H9 (cell line): ENCODE measurements around the gene COL3A1. TPM values are rescaled to one million over a fixed set of nuclear protein-coding genes. Genes with fewer than 3 reads are reported as not detected.

Source experiments
- DNase-seq: peaks from one replicate; pipeline ENCODE4 v3.0.0-alpha.2; 2017
- H2AFZ ChIP-seq: one replicate; pipeline ENCODE4 v1.6.1; 2013; ENCODE audit warnings: mild to moderate bottlenecking, low read length, control low read depth, moderate library complexity
- H2AK5ac ChIP-seq: 2 replicates; pipeline ENCODE4 v1.6.1; 2013; ENCODE audit warnings: low read length, control low read depth, mixed read lengths; ENCODE audit not compliant: insufficient read length
- H2BK120ac ChIP-seq: one replicate; pipeline ENCODE4 v1.6.1; 2013; ENCODE audit warnings: low read depth, mild to moderate bottlenecking, low read length, control low read depth, inconsistent platforms; ENCODE audit not compliant: poor library complexity, severe bottlenecking
- H2BK12ac ChIP-seq: 2 replicates; pipeline ENCODE4 v1.6.1; 2013; ENCODE audit warnings: low read length, control low read depth, mixed read lengths, low read depth; ENCODE audit not compliant: insufficient read length
- H2BK15ac ChIP-seq: 2 replicates; pipeline ENCODE4 v1.6.1; 2013; ENCODE audit warnings: low read depth, low read length, control low read depth
- H2BK20ac ChIP-seq: one replicate; pipeline ENCODE4 v1.6.1; 2013; ENCODE audit warnings: low read depth, mild to moderate bottlenecking, low read length, control low read depth, inconsistent platforms; ENCODE audit not compliant: poor library complexity, severe bottlenecking
- H2BK5ac ChIP-seq: 2 replicates; pipeline ENCODE4 v1.6.1; 2013; ENCODE audit warnings: low read length, control low read depth, mixed read lengths; ENCODE audit not compliant: insufficient read length
- H3K14ac ChIP-seq: 2 replicates; pipeline ENCODE4 v1.6.1; 2013; ENCODE audit warnings: low read length, control low read depth; ENCODE audit not compliant: insufficient read depth
- H3K18ac ChIP-seq: 2 replicates; pipeline ENCODE4 v1.6.1; 2013; ENCODE audit warnings: low read depth, mild to moderate bottlenecking, mixed read lengths, low read length, control low read depth; ENCODE audit not compliant: insufficient read length
- H3K23ac ChIP-seq: 2 replicates; pipeline ENCODE4 v1.6.1; 2013; ENCODE audit warnings: low read length, control low read depth, mixed read lengths, low read depth; ENCODE audit not compliant: insufficient read length
- H3K23me2 ChIP-seq: 2 replicates; pipeline ENCODE4 v1.6.1; 2013; ENCODE audit warnings: low read depth, mild to moderate bottlenecking, mixed read lengths, low read length, control low read depth; ENCODE audit not compliant: insufficient read length, poor library complexity, severe bottlenecking
- H3K27ac ChIP-seq: 2 replicates; pipeline ENCODE4 v1.5.1; 2013; ENCODE audit warnings: low read length, control low read depth, mixed read lengths, low read depth; ENCODE audit not compliant: insufficient read length
- H3K27me3 ChIP-seq: 2 replicates; pipeline ENCODE4 v1.6.1; 2013; ENCODE audit warnings: low read length, control low read depth, inconsistent platforms; ENCODE audit not compliant: insufficient read depth
- H3K4ac ChIP-seq: 2 replicates; pipeline ENCODE4 v1.6.1; 2013; ENCODE audit warnings: low read depth, mild to moderate bottlenecking, control low read depth, inconsistent platforms, low read length, moderate library complexity
- H3K4me1 ChIP-seq: 2 replicates; pipeline ENCODE4 v1.6.1; 2013; ENCODE audit warnings: low read length, control low read depth, inconsistent platforms; ENCODE audit not compliant: insufficient read depth
- H3K4me2 ChIP-seq: 2 replicates; pipeline ENCODE4 v1.6.1; 2013; ENCODE audit warnings: low read length, control low read depth, mixed read lengths; ENCODE audit not compliant: insufficient read length, insufficient read depth
- H3K56ac ChIP-seq: 2 replicates; pipeline ENCODE4 v1.6.1; 2013; ENCODE audit warnings: low read depth, mild to moderate bottlenecking, mixed read lengths, low read length, control low read depth; ENCODE audit not compliant: insufficient read length
- H3K79me1 ChIP-seq: 2 replicates; pipeline ENCODE4 v1.6.1; 2013; ENCODE audit warnings: low read depth, mild to moderate bottlenecking, moderate library complexity, low read length, control low read depth, inconsistent platforms; ENCODE audit not compliant: insufficient read depth, poor library complexity, severe bottlenecking
- H3K79me2 ChIP-seq: 2 replicates; pipeline ENCODE4 v1.6.1; 2013; ENCODE audit warnings: low read length, control low read depth, inconsistent platforms; ENCODE audit not compliant: insufficient read depth
- H3K9ac ChIP-seq: 2 replicates; pipeline ENCODE4 v1.6.1; 2013; ENCODE audit warnings: low read length, control low read depth, mixed read lengths; ENCODE audit not compliant: insufficient read length; ENCODE audit errors: extremely low read depth
- H3K9me3 ChIP-seq: one replicate; pipeline ENCODE4 v1.6.1; 2013; ENCODE audit warnings: low read depth, low read length, inconsistent platforms; ENCODE audit not compliant: control insufficient read depth
- H3T11ph ChIP-seq: one replicate; pipeline ENCODE4 v1.6.1; 2013; ENCODE audit warnings: mild to moderate bottlenecking, low read length, control low read depth, inconsistent platforms
- H4K20me1 ChIP-seq: one replicate; pipeline ENCODE4 v1.6.1; 2013; ENCODE audit not compliant: control insufficient read depth, insufficient read length, insufficient read depth
- H4K5ac ChIP-seq: 2 replicates; pipeline ENCODE4 v1.6.1; 2013; ENCODE audit warnings: low read depth, mild to moderate bottlenecking, mixed read lengths, low read length, control low read depth; ENCODE audit not compliant: insufficient read length
- H4K8ac ChIP-seq: replicated peaks from 2 replicates; pipeline ENCODE4 v1.6.1; 2013; ENCODE audit warnings: low read length, control low read depth, mixed read lengths, low read depth; ENCODE audit not compliant: insufficient read length
- H4K91ac ChIP-seq: 2 replicates; pipeline ENCODE4 v1.6.1; 2013; ENCODE audit warnings: low read depth, mild to moderate bottlenecking, moderate library complexity, mixed read lengths, low read length, control low read depth; ENCODE audit not compliant: insufficient read length
- H3K27ac Mint-ChIP-seq, 3 experiments: 2 replicates in 2 of 3; 3 replicates in 1 of 3; pipeline ENCODE4 v1.8.0; 2020 to 2021; ENCODE audit warnings: mixed read lengths in 3 of 3, mild to moderate bottlenecking in 1 of 3, moderate library complexity in 1 of 3
- H3K27me3 Mint-ChIP-seq: 2 replicates; pipeline ENCODE4 v1.8.0; 2021; ENCODE audit warnings: low read depth, mild to moderate bottlenecking, moderate library complexity, mixed read lengths
- H3K36me3 Mint-ChIP-seq, 3 experiments: 2 replicates in 2 of 3; 3 replicates in 1 of 3; pipeline ENCODE4 v1.8.0; 2020 to 2021; ENCODE audit warnings: low read depth in 3 of 3, mixed read lengths in 3 of 3; ENCODE audit not compliant: insufficient read depth in 1 of 3
- H3K4me1 Mint-ChIP-seq, 2 experiments: 2 replicates each; pipeline ENCODE4 v1.8.0; 2020; ENCODE audit warnings: mixed read lengths in 2 of 2
- H3K4me3 Mint-ChIP-seq, 2 experiments: 2 replicates in 1 of 2; 3 replicates in 1 of 2; pipeline ENCODE4 v1.8.0; 2020 to 2021; ENCODE audit warnings: mild to moderate bottlenecking in 2 of 2, mixed read lengths in 2 of 2, moderate library complexity in 1 of 2
- H3K9me3 Mint-ChIP-seq, 2 experiments: 2 replicates in 1 of 2; 3 replicates in 1 of 2; pipeline ENCODE4 v1.8.0; 2020; ENCODE audit warnings: mild to moderate bottlenecking in 2 of 2, mixed read lengths in 2 of 2, moderate library complexity in 1 of 2
- CTCF ChIP-seq: fragments of 200-600 bp; sonication (generic); conservative IDR thresholded peaks from 3 replicates; pipeline ENCODE4 v1.8.0; 2021; ENCODE audit warnings: antibody characterized with exemption, mild to moderate bottlenecking
- WGBS: extraction: QIAGEN DNeasy Blood & Tissue Kit; methylation state at CpG from one replicate; pipeline ENCODE4 v1.1.7; 2013; ENCODE audit warnings: missing lambda C conversion rate, low lambda C conversion rate, mixed read lengths; ENCODE audit not compliant: insufficient read length; ENCODE audit errors: extremely low coverage; 5-methylcytosine and 5-hydroxymethylcytosine counted together
- total RNA-seq: library from RNA; stranded (reverse); gene quantifications from 2 replicates; pipeline ENCODE4 v1.2.1, GENCODE V29; 2021

Gene COL3A1
- total RNA-seq, 1 experiment from 2014 or later: not detected

DNA sequence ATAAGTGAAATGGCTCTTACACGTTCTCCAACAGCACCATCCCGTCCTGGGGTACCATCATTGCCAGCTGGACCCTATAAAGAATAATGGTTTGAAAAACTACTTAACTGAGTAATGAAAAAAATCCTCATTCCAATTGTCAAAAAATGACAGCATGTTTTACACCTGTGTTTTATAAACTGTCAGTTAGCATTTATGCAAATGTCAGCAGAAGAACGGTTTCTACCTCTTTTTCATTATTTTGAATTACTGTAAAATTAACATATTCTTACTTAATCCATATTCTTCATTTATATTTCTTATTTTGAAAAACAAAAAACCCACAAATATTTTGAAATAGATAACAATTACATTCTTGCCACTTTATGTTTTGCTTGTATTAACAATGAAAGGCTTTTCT lies 74.0 kb downstream of the COL3A1 start:
- no peak for TF ChIP-seq CTCF
- no peaks in the 10 kb centered on the region; a peak in 1 of 4 replicates for H3K4me1 Mint-ChIP-seq
- no peak overlapping the region for H3K27ac Mint-ChIP-seq

More for the DNA sequence above, 74.0 kb downstream of the COL3A1 start:
- no peaks in the 10 kb centered on the region for H3K27me3 Mint-ChIP-seq
- H4K20me1 ChIP-seq: no peaks in the 10 kb centered on the region
- H2AK5ac ChIP-seq: no peak overlapping the region
- H3K79me2 ChIP-seq: no peaks in the 10 kb centered on the region
- no peaks in the 10 kb centered on the region for H3K9me3 ChIP-seq
- H2BK20ac ChIP-seq: no peak overlapping the region
- H2AFZ ChIP-seq: no peak overlapping the region
- H3K18ac ChIP-seq: no peak overlapping the region
- H3K27ac ChIP-seq: no peak overlapping the region
- H3K9me3 Mint-ChIP-seq: no peaks in the 10 kb centered on the region
- H3K23me2 ChIP-seq: no peaks in the 10 kb centered on the region
- no peak overlapping the region for H3K56ac ChIP-seq
- no peak overlapping the region for H3K4me2 ChIP-seq
- H3K4ac ChIP-seq: no peak overlapping the region
- no peak overlapping the region for H4K5ac ChIP-seq
- H2BK120ac ChIP-seq: no peak overlapping the region
- H2BK12ac ChIP-seq: no peak overlapping the region
- no peak overlapping the region for H3K9ac ChIP-seq
- no peak for DNase-seq
- no peaks in the 10 kb centered on the region for H3K79me1 ChIP-seq
- no CpG with 5 or more reads among the region's 3 CpGs for WGBS
- H2BK5ac ChIP-seq: no peak overlapping the region
- H3K23ac ChIP-seq: no peak overlapping the region
- no peaks in the 10 kb centered on the region for H3K27me3 ChIP-seq
- H2BK15ac ChIP-seq: no peak overlapping the region
- no peak overlapping the region for H4K8ac ChIP-seq
- H3K4me1 ChIP-seq: no peaks in the 10 kb centered on the region
- H4K91ac ChIP-seq: no peak overlapping the region
- no peak overlapping the region for H3T11ph ChIP-seq
- H3K4me3 Mint-ChIP-seq: no peak overlapping the region
- H3K36me3 Mint-ChIP-seq: no peaks in the 10 kb centered on the region
- no peak overlapping the region for H3K14ac ChIP-seq
